Thyroid gland (tissue), 4 donors: ENCODE measurements around the gene ATXN1. TPM values are rescaled to one million over a fixed set of nuclear protein-coding genes. Genes with fewer than 3 reads are reported as not detected.

Experiments used
- DNase-seq, 2 donors: peaks; one replicate each; pipeline ENCODE4 v3.0.0-alpha.2; 2019
- H3K27ac ChIP-seq, 3 donors: fragments of 200-600 bp; sonication (generic); 1 replicate in 2 of 3; 2 replicates in 1 of 3; pipeline ENCODE4 v1.5.1; 2016 to 2019; ENCODE audit warnings: mild to moderate bottlenecking in 1 of 3, moderate library complexity in 1 of 3
- H3K27me3 ChIP-seq: fragments of 200-600 bp; sonication (generic); one replicate; pipeline ENCODE4 v1.5.1; 2019
- H3K36me3 ChIP-seq, 2 donors: fragments of 200-600 bp; sonication (generic); one replicate each; pipeline ENCODE4 v1.5.1; 2016 to 2019
- H3K4me1 ChIP-seq, 2 donors: fragments of 200-600 bp; sonication (generic); one replicate each; pipeline ENCODE4 v1.5.1; 2017 to 2019
- H3K4me3 ChIP-seq, 3 donors: fragments of 200-600 bp; sonication (generic); replicated peaks in 1 of 3; 1 replicate in 2 of 3; 2 replicates in 1 of 3; pipeline ENCODE4 v1.5.1; 2016; ENCODE audit warnings: mild to moderate bottlenecking in 1 of 3
- H3K9me3 ChIP-seq: fragments of 200-600 bp; sonication (generic); one replicate; pipeline ENCODE4 v1.5.1; 2017
- CTCF ChIP-seq, 6 experiments: fragments of 200-600 bp in 3 of 6; fragments of 450-650 bp in 3 of 6; sonication (generic) in 3 of 6; IDR thresholded peaks; one replicate each; pipeline ENCODE4 v1.5.1; 2016 to 2019; ENCODE audit warnings: antibody characterized with exemption in 6 of 6, mild to moderate bottlenecking in 2 of 6, inconsistent platforms in 1 of 6, moderate library complexity in 1 of 6
- POLR2A ChIP-seq, 2 donors: fragments of 450-650 bp; IDR thresholded peaks; one replicate each; pipeline ENCODE4 v1.6.1; 2017; ENCODE audit warnings: antibody characterized with exemption in 2 of 2, mild to moderate bottlenecking in 2 of 2, moderate library complexity in 1 of 2
- WGBS, 2 donors: methylation state at CpG; one replicate each; pipeline ENCODE4 v1.1.5; 2017; 5-methylcytosine and 5-hydroxymethylcytosine counted together
- intact Hi-C: fragments of 100-400 bp; cut with DNase I; formaldehyde crosslinking; loops from one replicate; pipeline ENCODE4 v1.15.1; 2023
- total RNA-seq, 4 donors: library from RNA; depleted of rRNA; stranded (reverse); fragments of >200 nt; gene quantifications; one replicate each; pipeline ENCODE4 v1.2.3, GENCODE V29; 2016

The ATXN1 gene
- total RNA-seq, 4 donors from 2014 or later, result 62.1 to 88.1 (median 83.0) TPM

- no peak overlapping the region for H3K4me3 ChIP-seq
- TF ChIP-seq CTCF (IDR thresholded peaks at IDR 0.05), result no peak
- TF ChIP-seq POLR2A (IDR thresholded peaks at IDR 0.05), result no peak
- DNase-seq, result no peak
- no peaks in the 10 kb centered on the region for H3K9me3 ChIP-seq
- no peaks in the 10 kb centered on the region for H3K4me1 ChIP-seq
- H3K27ac ChIP-seq, result no peak overlapping the region
- WGBS, 2 donors, result 89 to 90% methylated on average over 2 of the region's 2 CpGs
- H3K36me3 ChIP-seq, result no peaks in the 10 kb centered on the region
- no peaks in the 10 kb centered on the region for H3K27me3 ChIP-seq
- intact Hi-C loops, result no loop called here
Observed at GRCh38 chr6:16572943-16573342, 188.3 kb downstream of the ATXN1 start.

- intact Hi-C loops, result no loop called here
- no peak for DNase-seq
- no peaks in the 10 kb centered on the region for H3K27me3 ChIP-seq
- no peak overlapping the region for H3K27ac ChIP-seq
- H3K4me1 ChIP-seq, result no peaks in the 10 kb centered on the region
- H3K9me3 ChIP-seq, result no peaks in the 10 kb centered on the region
- no peaks in the 10 kb centered on the region for H3K36me3 ChIP-seq
- 87% methylated on average over 5 of the region's 5 CpGs for WGBS, 2 donors
- H3K4me3 ChIP-seq, result no peak overlapping the region
- TF ChIP-seq POLR2A (IDR thresholded peaks at IDR 0.05), result no peak
- TF ChIP-seq CTCF (IDR thresholded peaks at IDR 0.05), result no peak
Observed at GRCh38 chr6:16572317-16572716, 188.9 kb downstream of the ATXN1 start.

GRCh38 chr6:16570946-16571345 is 190.3 kb downstream of the ATXN1 start:
- Histone ChIP-seq H3K36me3 (no peaks in the 10 kb centered on the region), H3K9me3 (no peaks in the 10 kb centered on the region), H3K27me3 (no peaks in the 10 kb centered on the region), H3K4me1 (no peaks in the 10 kb centered on the region), H3K27ac (no peak overlapping the region), H3K4me3 (no peak overlapping the region)
- no peak for TF ChIP-seq CTCF (IDR thresholded peaks at IDR 0.05)
- TF ChIP-seq POLR2A (IDR thresholded peaks at IDR 0.05), result no peak
- DNase-seq, result no peak
- 72 to 81% methylated on average over 1 of the region's 1 CpG for WGBS, 2 donors
- intact Hi-C loops, result no loop called here

- 97 to 98% methylated on average over 1 of the region's 1 CpG for WGBS, 2 donors
Observed at GRCh38 chr6:16570221-16570553, 191.1 kb downstream of the ATXN1 start.

GRCh38 chr6:16568128-16568527 is 193.1 kb downstream of the ATXN1 start:
- no peaks in the 10 kb centered on the region for H3K27me3 ChIP-seq
- WGBS, 2 donors, result 78 to 81% methylated on average over 5 of the region's 5 CpGs
- H3K27ac ChIP-seq, result no peak overlapping the region
- DNase-seq, result no peak
- no peak overlapping the region for H3K4me3 ChIP-seq
- intact Hi-C loops, result no loop called here
- TF ChIP-seq CTCF (IDR thresholded peaks at IDR 0.05) (no peak), POLR2A (IDR thresholded peaks at IDR 0.05) (no peak)
- no peaks in the 10 kb centered on the region for H3K9me3 ChIP-seq
- no peaks in the 10 kb centered on the region for H3K4me1 ChIP-seq
- H3K36me3 ChIP-seq, result no peaks in the 10 kb centered on the region

More at GRCh38 chr6:16570221-16570553, 191.1 kb downstream of the ATXN1 start:
- intact Hi-C loops, result no loop called here
- no peak for DNase-seq
- H3K9me3 ChIP-seq, result no peaks in the 10 kb centered on the region
- no peaks in the 10 kb centered on the region for H3K27me3 ChIP-seq
- H3K36me3 ChIP-seq, result no peaks in the 10 kb centered on the region
- TF ChIP-seq CTCF (IDR thresholded peaks at IDR 0.05), result no peak
- no peak for TF ChIP-seq POLR2A (IDR thresholded peaks at IDR 0.05)
- H3K4me3 ChIP-seq, result no peak overlapping the region
- no peaks in the 10 kb centered on the region for H3K4me1 ChIP-seq
- no peak overlapping the region for H3K27ac ChIP-seq
